Activated T-helper 9 cell treated with anti-CD3 and anti-CD28 coated beads, Interleukin-2, amount 50 U/mL, for 16 hours (primary cell): ENCODE data around the gene LASP1NB.
A peak's percentile ranks its signal among the peaks of the same experiment; 100 is the strongest.
"Not testable (repeated sequence)": the region's sequence is repeated elsewhere in the genome, so short reads cannot be mapped to it uniquely, and the experiment has no call there.

ENCODE experiments used
- DNase-seq: peaks from one replicate; pipeline ENCODE4 v3.0.0-alpha.2; 2020; ENCODE audit warnings: low read depth

The LASP1NB gene

DNA sequence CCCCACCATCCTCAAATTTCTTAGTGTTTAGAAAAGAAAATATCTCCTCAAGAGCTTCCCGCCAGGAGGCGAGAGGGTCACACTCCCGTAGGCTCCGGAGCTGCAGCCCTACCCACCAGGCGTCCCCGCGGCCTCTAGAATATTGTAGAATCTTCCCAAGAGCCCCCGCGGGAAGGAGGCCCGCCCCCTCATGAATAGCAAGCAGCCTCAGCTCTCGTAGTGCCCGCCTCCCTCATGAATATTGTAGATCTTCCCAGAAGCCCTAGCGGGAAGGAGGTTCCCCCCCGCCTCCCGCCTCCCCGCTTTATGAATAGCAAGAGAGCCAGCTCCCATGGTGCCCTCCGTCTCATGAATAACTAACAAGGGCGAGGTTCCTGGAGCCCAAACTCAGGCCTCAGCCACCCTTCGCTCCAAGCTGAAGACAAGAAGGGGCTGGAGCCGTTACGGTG, 41.9 kb downstream of the LASP1NB start, which contains the start of gene FBXO47:
Gene FBXO47 (minus strand): TSS at position 114 of the 449 bp plus-strand sequence. CDS start 4,378 bp downstream, outside the sequence.
- peak; percentile 72 for DNase-seq

GRCh38 chr17:38969281-38969680, 43.9 kb downstream of the LASP1NB start:
- no peak for DNase-seq

GRCh38 chr17:38970128-38970527, 44.7 kb downstream of the LASP1NB start:
- DNase-seq = no peak

GRCh38 chr17:38970804-38971203, 45.4 kb downstream of the LASP1NB start:
- no peak for DNase-seq

DNA sequence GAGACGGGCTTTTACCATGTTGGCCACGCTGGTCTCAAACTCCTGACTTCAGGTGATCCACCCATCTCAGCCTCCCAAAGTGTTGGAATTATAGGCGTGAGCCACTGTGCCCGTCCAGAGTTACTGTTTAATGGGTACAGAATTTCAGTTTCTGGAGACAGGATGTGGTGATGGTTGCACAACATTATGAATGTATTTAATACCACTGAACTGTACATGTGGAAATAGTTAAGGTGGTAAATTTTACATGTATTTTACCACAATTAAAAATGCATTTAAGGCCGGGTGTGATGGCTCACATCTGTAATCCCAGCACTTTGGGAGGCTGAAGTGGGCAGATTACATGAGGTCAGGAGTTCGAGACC, 50.8 kb downstream of the LASP1NB start:
- DNase-seq = not testable (repeated sequence)

DNA sequence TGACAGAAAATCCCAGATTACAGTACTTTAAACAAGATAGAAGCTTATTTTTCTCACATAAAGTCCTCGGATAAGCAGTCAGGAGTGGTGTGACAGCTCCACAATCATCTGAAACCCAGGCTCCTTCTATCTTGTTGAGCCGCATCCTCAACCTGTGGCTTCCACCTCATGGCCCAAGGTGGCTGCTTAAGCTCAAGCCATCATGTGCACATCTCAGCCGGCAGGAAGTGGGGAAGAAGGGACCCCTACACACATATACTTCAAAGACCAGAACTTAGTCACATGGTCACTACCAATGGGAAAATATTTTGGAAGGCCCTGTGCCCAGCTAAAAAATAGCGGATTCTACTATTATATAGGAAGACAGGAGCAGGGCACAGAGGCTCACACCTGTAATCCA, 52.8 kb downstream of the LASP1NB start:
- DNase-seq = no peak
